ENCODE data around the gene RTN4IP1.
A peak's percentile ranks its signal among the peaks of the same experiment; 100 is the strongest.

Gene RTN4IP1

DNA sequence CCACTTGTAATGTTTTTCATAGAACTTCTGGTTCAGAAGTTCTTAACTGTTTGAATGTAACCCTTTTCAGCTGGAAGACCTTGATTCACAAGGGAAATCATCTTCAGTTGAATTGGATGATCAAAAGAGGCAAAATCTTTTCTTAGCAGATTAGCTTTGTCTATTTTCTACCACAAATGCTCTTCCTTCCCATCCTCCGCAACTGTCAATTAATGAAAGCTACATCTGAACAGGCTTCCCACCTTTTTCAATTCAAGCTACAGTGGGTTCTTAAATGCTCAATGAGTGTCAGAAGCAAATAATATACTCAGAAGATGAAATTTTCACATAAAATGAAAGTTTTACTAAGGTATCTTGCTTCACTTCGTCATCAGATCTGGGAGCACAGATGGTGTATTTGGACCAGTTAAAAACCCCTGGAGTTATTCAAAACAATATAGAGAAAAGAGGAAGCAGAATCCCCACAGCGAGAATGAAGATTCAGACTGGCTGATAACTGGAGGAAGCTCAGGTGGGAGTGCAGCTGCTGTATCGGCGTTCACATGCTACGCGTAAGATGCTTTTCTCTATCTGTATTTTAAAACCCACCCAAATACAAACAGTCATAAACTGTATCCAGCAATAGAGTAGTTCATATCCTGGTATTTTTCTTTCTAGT lies 19.5 kb upstream of the RTN4IP1 start:
- H3K36me3 ChIP-seq (ENCODE audit: control insufficient read depth, insufficient read depth, low read length), result peaks cover 52% of the 10 kb centered on the region
- no peaks in the 10 kb centered on the region for H3K4me1 ChIP-seq (ENCODE audit: control insufficient read depth, insufficient read depth, low read length, poor library complexity, severe bottlenecking)
- no peaks in the 10 kb centered on the region for H3K9me3 ChIP-seq (ENCODE audit: control insufficient read depth, low read length)
- H3K27ac ChIP-seq (ENCODE audit: low read depth, low read length, severe bottlenecking), result no peak overlapping the region
- H3K4me3 ChIP-seq (ENCODE audit: extremely low read depth, insufficient read depth, low read length, poor library complexity, severe bottlenecking), result no peak overlapping the region
- 100% methylated on average over 1 of the region's 7 CpGs; no CpG with 5 or more reads in 1 of the 2 experiments for WGBS, 2 experiments (ENCODE audit: insufficient coverage in 2 of 2)

- WGBS, 2 experiments (ENCODE audit: insufficient coverage in 2 of 2), result 100% methylated on average over 2 of the region's 2 CpGs
- no peak overlapping the region for H3K27ac ChIP-seq (ENCODE audit: low read depth, low read length, severe bottlenecking)
- peaks cover 61% of the 10 kb centered on the region for H3K36me3 ChIP-seq (ENCODE audit: control insufficient read depth, insufficient read depth, low read length)
- no peak overlapping the region for H3K4me3 ChIP-seq (ENCODE audit: extremely low read depth, insufficient read depth, low read length, poor library complexity, severe bottlenecking)
- H3K9me3 ChIP-seq (ENCODE audit: control insufficient read depth, low read length), result no peaks in the 10 kb centered on the region
- H3K4me1 ChIP-seq (ENCODE audit: control insufficient read depth, insufficient read depth, low read length, poor library complexity, severe bottlenecking), result no peaks in the 10 kb centered on the region
Measured at GRCh38 chr6:106643061-106643460, 13.8 kb upstream of the RTN4IP1 start.

- H3K27ac ChIP-seq (ENCODE audit: low read depth, low read length, severe bottlenecking), result no peak overlapping the region
- no peak overlapping the region for H3K4me3 ChIP-seq (ENCODE audit: extremely low read depth, insufficient read depth, low read length, poor library complexity, severe bottlenecking)
- WGBS, 2 experiments (ENCODE audit: insufficient coverage in 2 of 2), result 93 to 98% methylated on average over 4 of the region's 4 CpGs
- no peaks in the 10 kb centered on the region for H3K9me3 ChIP-seq (ENCODE audit: control insufficient read depth, low read length)
- H3K36me3 ChIP-seq (ENCODE audit: control insufficient read depth, insufficient read depth, low read length), result peaks cover 61% of the 10 kb centered on the region
- no peaks in the 10 kb centered on the region for H3K4me1 ChIP-seq (ENCODE audit: control insufficient read depth, insufficient read depth, low read length, poor library complexity, severe bottlenecking)
Measured at GRCh38 chr6:106642476-106642875, 13.2 kb upstream of the RTN4IP1 start.

DNA sequence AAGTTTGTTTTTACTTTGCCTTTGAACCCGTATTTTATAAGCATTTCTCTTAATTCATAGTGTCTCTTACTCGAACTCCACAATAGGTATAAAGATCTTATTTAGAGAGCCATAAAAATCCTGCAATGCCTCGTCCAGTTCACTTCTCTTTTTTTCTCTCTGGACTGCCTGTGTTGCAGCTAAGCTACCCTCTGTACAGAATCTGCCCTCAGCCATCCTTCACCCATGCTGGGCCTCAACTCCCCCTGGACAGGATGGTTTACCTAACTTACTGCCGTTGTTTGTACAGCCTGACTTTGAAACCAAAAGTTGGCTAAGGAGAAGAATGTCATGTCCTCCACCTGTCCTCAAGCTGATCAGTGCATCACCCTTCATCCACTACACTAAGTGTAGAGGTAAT lies 10.5 kb upstream of the RTN4IP1 start:
- Histone ChIP-seq H3K4me1 (ENCODE audit: control insufficient read depth, insufficient read depth, low read length, poor library complexity, severe bottlenecking) (no peaks in the 10 kb centered on the region), H3K27ac (ENCODE audit: low read depth, low read length, severe bottlenecking) (no peak overlapping the region), H3K36me3 (ENCODE audit: control insufficient read depth, insufficient read depth, low read length) (peaks cover 42% of the 10 kb centered on the region), H3K4me3 (ENCODE audit: extremely low read depth, insufficient read depth, low read length, poor library complexity, severe bottlenecking) (no peak overlapping the region), H3K9me3 (ENCODE audit: control insufficient read depth, low read length) (no peaks in the 10 kb centered on the region)
- WGBS, 2 experiments (ENCODE audit: insufficient coverage in 2 of 2), result 79 to 88% methylated on average over 3 of the region's 4 CpGs

- Histone ChIP-seq H3K9me3 (ENCODE audit: control insufficient read depth, low read length) (no peaks in the 10 kb centered on the region), H3K4me1 (ENCODE audit: control insufficient read depth, insufficient read depth, low read length, poor library complexity, severe bottlenecking) (no peaks in the 10 kb centered on the region), H3K4me3 (ENCODE audit: extremely low read depth, insufficient read depth, low read length, poor library complexity, severe bottlenecking) (no peak overlapping the region), H3K27ac (ENCODE audit: low read depth, low read length, severe bottlenecking) (no peak overlapping the region), H3K36me3 (ENCODE audit: control insufficient read depth, insufficient read depth, low read length) (peaks cover 23% of the 10 kb centered on the region)
- WGBS, 2 experiments (ENCODE audit: insufficient coverage in 2 of 2), result 97 to 100% methylated on average over 2 to 3 of the region's 6 CpGs
Measured at GRCh38 chr6:106637717-106638341, 8.5 kb upstream of the RTN4IP1 start.

GRCh38 chr6:106637051-106637716 lies 7.9 kb upstream of the RTN4IP1 start:
- H3K4me3 ChIP-seq (ENCODE audit: extremely low read depth, insufficient read depth, low read length, poor library complexity, severe bottlenecking), result no peak overlapping the region
- H3K27ac ChIP-seq (ENCODE audit: low read depth, low read length, severe bottlenecking), result no peak overlapping the region
- H3K4me1 ChIP-seq (ENCODE audit: control insufficient read depth, insufficient read depth, low read length, poor library complexity, severe bottlenecking), result no peaks in the 10 kb centered on the region
- H3K36me3 ChIP-seq (ENCODE audit: control insufficient read depth, insufficient read depth, low read length), result peaks cover 17% of the 10 kb centered on the region
- H3K9me3 ChIP-seq (ENCODE audit: control insufficient read depth, low read length), result no peaks in the 10 kb centered on the region
- 95 to 96% methylated on average over 2 to 4 of the region's 7 CpGs for WGBS, 2 experiments (ENCODE audit: insufficient coverage in 2 of 2)

GRCh38 chr6:106634565-106634964 lies 5.3 kb upstream of the RTN4IP1 start:
- Histone ChIP-seq H3K27ac (ENCODE audit: low read depth, low read length, severe bottlenecking) (no peak overlapping the region), H3K4me1 (ENCODE audit: control insufficient read depth, insufficient read depth, low read length, poor library complexity, severe bottlenecking) (peaks cover 4% of the 10 kb centered on the region), H3K9me3 (ENCODE audit: control insufficient read depth, low read length) (no peaks in the 10 kb centered on the region), H3K36me3 (ENCODE audit: control insufficient read depth, insufficient read depth, low read length) (peaks cover 5% of the 10 kb centered on the region), H3K4me3 (ENCODE audit: extremely low read depth, insufficient read depth, low read length, poor library complexity, severe bottlenecking) (no peak overlapping the region)
- 94 to 95% methylated on average over 5 of the region's 5 CpGs for WGBS, 2 experiments (ENCODE audit: insufficient coverage in 2 of 2)

GRCh38 chr6:106631346-106631745 lies 2.0 kb upstream of the RTN4IP1 start:
- Histone ChIP-seq H3K27ac (ENCODE audit: low read depth, low read length, severe bottlenecking) (no peak overlapping the region), H3K9me3 (ENCODE audit: control insufficient read depth, low read length) (no peaks in the 10 kb centered on the region), H3K4me1 (ENCODE audit: control insufficient read depth, insufficient read depth, low read length, poor library complexity, severe bottlenecking) (peaks cover 4% of the 10 kb centered on the region), H3K4me3 (ENCODE audit: extremely low read depth, insufficient read depth, low read length, poor library complexity, severe bottlenecking) (no peak overlapping the region), H3K36me3 (ENCODE audit: control insufficient read depth, insufficient read depth, low read length) (no peaks in the 10 kb centered on the region)
- 100% methylated on average over 1 of the region's 1 CpG for WGBS, 2 experiments (ENCODE audit: insufficient coverage in 2 of 2)

DNA sequence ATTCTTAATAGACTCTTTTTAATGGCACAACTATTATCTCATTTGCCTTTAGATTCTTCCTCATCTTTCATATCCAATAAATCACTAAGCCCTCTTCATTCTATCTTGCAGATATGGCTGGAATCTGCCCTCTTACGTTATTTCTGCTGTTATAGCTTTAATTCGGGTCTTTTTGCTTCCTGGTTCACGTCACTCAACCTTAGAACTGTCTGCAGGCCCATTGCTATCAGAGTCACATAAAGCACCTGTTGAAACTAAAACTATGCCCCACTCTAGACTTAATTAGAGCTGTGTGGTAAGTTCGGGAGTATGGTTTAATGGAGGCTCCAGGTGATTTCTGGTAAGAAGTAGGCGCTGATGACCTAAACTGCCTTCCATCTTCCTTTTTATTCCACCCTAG lies 1.1 kb upstream of the RTN4IP1 start:
- H3K4me3 ChIP-seq (ENCODE audit: extremely low read depth, insufficient read depth, low read length, poor library complexity, severe bottlenecking), result peak overlapping the region; percentile 82
- no peaks in the 10 kb centered on the region for H3K36me3 ChIP-seq (ENCODE audit: control insufficient read depth, insufficient read depth, low read length)
- H3K4me1 ChIP-seq (ENCODE audit: control insufficient read depth, insufficient read depth, low read length, poor library complexity, severe bottlenecking), result peaks cover 4% of the 10 kb centered on the region
- no peak overlapping the region for H3K27ac ChIP-seq (ENCODE audit: low read depth, low read length, severe bottlenecking)
- WGBS, 2 experiments (ENCODE audit: insufficient coverage in 2 of 2), result 50 to 85% methylated on average over 2 to 4 of the region's 5 CpGs
- no peaks in the 10 kb centered on the region for H3K9me3 ChIP-seq (ENCODE audit: control insufficient read depth, low read length)

DNA sequence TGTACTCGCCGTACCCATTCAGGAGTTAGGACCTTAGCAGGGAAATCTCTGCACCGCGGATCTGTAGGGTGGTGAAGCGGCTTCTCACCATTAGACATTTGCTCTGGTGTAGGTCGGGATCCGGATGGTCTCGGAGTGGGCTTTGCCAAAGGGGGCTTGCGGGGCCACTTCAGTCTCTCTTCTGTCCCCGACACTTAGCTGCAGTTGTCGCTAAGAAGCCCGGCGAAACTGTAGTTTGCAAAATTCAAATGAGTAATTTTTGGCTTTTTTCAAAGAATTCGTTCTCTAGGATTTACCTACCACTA lies 513 bp upstream of the RTN4IP1 start:
- Histone ChIP-seq H3K4me1 (ENCODE audit: control insufficient read depth, insufficient read depth, low read length, poor library complexity, severe bottlenecking) (peaks cover 4% of the 10 kb centered on the region), H3K27ac (ENCODE audit: low read depth, low read length, severe bottlenecking) (peak overlapping the region; percentile 91), H3K36me3 (ENCODE audit: control insufficient read depth, insufficient read depth, low read length) (no peaks in the 10 kb centered on the region), H3K9me3 (ENCODE audit: control insufficient read depth, low read length) (no peaks in the 10 kb centered on the region), H3K4me3 (ENCODE audit: extremely low read depth, insufficient read depth, low read length, poor library complexity, severe bottlenecking) (peak overlapping the region; percentile 82)
- WGBS, 2 experiments (ENCODE audit: insufficient coverage in 2 of 2), result 0 to 2% methylated on average over 4 to 9 of the region's 14 CpGs

DNA sequence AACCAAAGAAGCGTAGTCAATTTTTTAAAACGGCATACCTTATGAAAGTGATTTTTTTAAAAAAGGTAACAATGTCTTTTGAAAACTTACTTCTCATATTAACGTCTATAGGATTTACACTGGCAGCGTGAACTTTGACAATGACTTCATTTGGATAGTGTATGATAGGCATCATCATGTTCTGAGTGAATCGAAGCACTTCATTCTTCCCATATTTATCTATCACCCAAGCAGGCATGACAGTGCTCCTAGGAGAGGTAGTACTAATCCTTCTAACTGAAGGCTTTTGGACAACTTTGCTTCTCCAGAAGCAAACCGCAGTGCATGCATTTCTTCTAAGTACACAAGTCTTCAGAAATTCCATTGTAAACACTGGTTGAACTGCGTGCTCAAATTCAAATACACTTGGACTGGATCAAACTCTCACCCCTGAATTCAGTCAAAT lies 618 bp downstream of the RTN4IP1 start:
- peaks cover 4% of the 10 kb centered on the region for H3K4me1 ChIP-seq (ENCODE audit: control insufficient read depth, insufficient read depth, low read length, poor library complexity, severe bottlenecking)
- H3K9me3 ChIP-seq (ENCODE audit: control insufficient read depth, low read length), result no peaks in the 10 kb centered on the region
- 4 to 10% methylated on average over 2 of the region's 7 CpGs for WGBS, 2 experiments (ENCODE audit: insufficient coverage in 2 of 2)
- no peaks in the 10 kb centered on the region for H3K36me3 ChIP-seq (ENCODE audit: control insufficient read depth, insufficient read depth, low read length)
- peak overlapping the region; percentile 82 for H3K4me3 ChIP-seq (ENCODE audit: extremely low read depth, insufficient read depth, low read length, poor library complexity, severe bottlenecking)
- peak overlapping the region; percentile 91 for H3K27ac ChIP-seq (ENCODE audit: low read depth, low read length, severe bottlenecking)

All from mesodermal cell (in vitro differentiated cells).